Measurements from ENCODE around the gene RBM38. TPM values are rescaled to one million over a fixed set of nuclear protein-coding genes. Genes with fewer than 3 reads are reported as not detected.

RBM38 gene
- total and polyA plus RNA-seq, 7 donors = 73.2 to 308 (median 135) TPM

- DNase-seq (peak; percentile 70 to 93), ATAC-seq (peak; percentile 50 to 73 (median 70))
- H3K4me1 ChIP-seq = peaks cover 76% of the 10 kb centered on the region
- WGBS, 3 donors = 34 to 44% (median 34%) methylated on average over 18 of the region's 18 CpGs
- peak overlapping the region; percentile 85 for H3K27ac ChIP-seq
- no peaks in the 10 kb centered on the region for H3K27me3 ChIP-seq (ENCODE audit: insufficient read depth in 3 of 3, low read length in 2 of 3)
- H3K9me3 ChIP-seq = no peaks in the 10 kb centered on the region
- intact Hi-C loops (cut with DNase I) = loop anchor here (5.0 kb wide), 2 partner anchors 40 kb away; no protein-coding TSS in a partner anchor
- no peak for TF ChIP-seq CTCF (IDR thresholded peaks at IDR 0.05)
- no peak overlapping the region for H3K4me3 ChIP-seq
- H3K36me3 ChIP-seq (ENCODE audit: insufficient read depth in 1 of 2, low read depth in 1 of 2) = no peaks in the 10 kb centered on the region
Observed at GRCh38 chr20:57437672-57438330, 46.6 kb downstream of the RBM38 start.

DNA sequence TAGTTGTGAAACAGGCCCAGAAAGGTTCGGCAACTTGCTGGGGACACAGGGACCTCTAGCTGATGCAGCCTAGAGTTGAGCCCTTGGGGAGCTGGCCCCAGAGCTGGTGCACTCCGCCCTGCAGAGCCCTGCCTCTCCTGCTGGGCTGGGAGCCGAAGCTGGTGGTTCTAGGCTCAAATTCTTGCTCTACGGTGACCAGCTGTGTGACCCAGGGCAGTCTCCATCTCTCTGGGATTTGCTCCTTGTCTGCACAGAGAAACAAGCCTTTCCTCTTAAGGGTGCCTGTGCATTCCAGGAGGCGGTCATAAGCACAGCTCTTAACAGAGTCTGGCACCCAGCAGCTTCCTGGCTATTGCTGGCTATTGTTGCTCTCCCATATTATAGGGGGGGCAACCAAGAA is 47.4 kb downstream of the RBM38 start:
- Histone ChIP-seq H3K4me3 (no peak overlapping the region), H3K27me3 (ENCODE audit: insufficient read depth in 3 of 3, low read length in 2 of 3) (no peaks in the 10 kb centered on the region), H3K9me3 (no peaks in the 10 kb centered on the region), H3K27ac (peak overlapping the region; percentile 85), H3K4me1 (peaks cover 72% of the 10 kb centered on the region), H3K36me3 (ENCODE audit: insufficient read depth in 1 of 2, low read depth in 1 of 2) (no peaks in the 10 kb centered on the region)
- TF ChIP-seq CTCF (IDR thresholded peaks at IDR 0.05) = no peak
- peak in 1 of 2 donors; percentile 48 for DNase-seq
- WGBS, 3 donors = 18 to 33% (median 29%) methylated on average over 5 of the region's 5 CpGs
- ATAC-seq = no peak
- intact Hi-C loops (cut with DNase I) = loop anchor here (5.0 kb wide), 2 partner anchors 39 to 41 kb away; no protein-coding TSS in a partner anchor

- no peaks in the 10 kb centered on the region for H3K27me3 ChIP-seq (ENCODE audit: insufficient read depth in 3 of 3, low read length in 2 of 3)
- DNase-seq = peak; percentile 60 to 80
- H3K4me1 ChIP-seq = peaks cover 66% of the 10 kb centered on the region
- no peaks in the 10 kb centered on the region for H3K9me3 ChIP-seq
- intact Hi-C loops (cut with DNase I) = loop anchor here (5.0 kb wide), 2 partner anchors 38 to 42 kb away; no protein-coding TSS in a partner anchor
- peak in 1 of 4 donors; percentile 9 for ATAC-seq
- no peaks in the 10 kb centered on the region for H3K36me3 ChIP-seq (ENCODE audit: insufficient read depth in 1 of 2, low read depth in 1 of 2)
- WGBS, 3 donors = 20 to 36% (median 36%) methylated on average over 5 to 6 of the region's 6 CpGs
- no peak overlapping the region for H3K4me3 ChIP-seq
- peak overlapping the region; percentile 98 for H3K27ac ChIP-seq
- no peak for TF ChIP-seq CTCF (IDR thresholded peaks at IDR 0.05)
Observed at GRCh38 chr20:57439432-57439831, 48.2 kb downstream of the RBM38 start.

DNA sequence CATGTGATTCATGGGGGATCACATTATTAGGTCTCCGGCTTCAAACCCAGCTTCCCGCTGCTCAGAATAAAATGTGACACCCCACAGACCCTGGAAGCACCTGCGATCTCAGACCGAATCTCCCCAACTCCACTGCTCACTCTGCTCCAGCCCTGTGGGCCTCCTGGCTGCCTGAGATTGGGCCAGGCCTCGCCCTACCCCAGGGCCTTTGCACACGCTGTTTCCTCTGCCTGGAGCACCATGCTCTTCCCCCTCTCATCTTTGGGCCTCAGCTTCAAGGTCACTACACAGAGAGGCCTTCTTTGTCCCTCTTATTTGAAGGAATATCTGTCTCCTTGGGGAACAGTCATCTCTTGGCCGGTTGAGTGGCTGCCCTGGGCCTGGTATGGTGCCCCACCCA is 48.8 kb downstream of the RBM38 start:
- ATAC-seq (no peak), DNase-seq (peak in 1 of 2 donors; percentile 38)
- peak overlapping the region; percentile 98 for H3K27ac ChIP-seq
- H3K4me1 ChIP-seq = peaks cover 63% of the 10 kb centered on the region
- H3K4me3 ChIP-seq = no peak overlapping the region
- H3K36me3 ChIP-seq (ENCODE audit: insufficient read depth in 1 of 2, low read depth in 1 of 2) = no peaks in the 10 kb centered on the region
- no peaks in the 10 kb centered on the region for H3K9me3 ChIP-seq
- H3K27me3 ChIP-seq (ENCODE audit: insufficient read depth in 3 of 3, low read length in 2 of 3) = no peaks in the 10 kb centered on the region
- intact Hi-C loops (cut with DNase I) = loop anchor here (5.0 kb wide), 2 partner anchors 37 to 43 kb away; no protein-coding TSS in a partner anchor
- TF ChIP-seq CTCF (IDR thresholded peaks at IDR 0.05) = no peak
- 87 to 89% (median 89%) methylated on average over 7 of the region's 7 CpGs for WGBS, 3 donors

Data from psoas muscle (tissue), 8 donors.